ENCODE measurements around the gene RNF141.

RNF141 gene

GRCh38 chr11:10497371-10498021, 43.5 kb downstream of the RNF141 start:
- DNase-seq: no peak

DNA sequence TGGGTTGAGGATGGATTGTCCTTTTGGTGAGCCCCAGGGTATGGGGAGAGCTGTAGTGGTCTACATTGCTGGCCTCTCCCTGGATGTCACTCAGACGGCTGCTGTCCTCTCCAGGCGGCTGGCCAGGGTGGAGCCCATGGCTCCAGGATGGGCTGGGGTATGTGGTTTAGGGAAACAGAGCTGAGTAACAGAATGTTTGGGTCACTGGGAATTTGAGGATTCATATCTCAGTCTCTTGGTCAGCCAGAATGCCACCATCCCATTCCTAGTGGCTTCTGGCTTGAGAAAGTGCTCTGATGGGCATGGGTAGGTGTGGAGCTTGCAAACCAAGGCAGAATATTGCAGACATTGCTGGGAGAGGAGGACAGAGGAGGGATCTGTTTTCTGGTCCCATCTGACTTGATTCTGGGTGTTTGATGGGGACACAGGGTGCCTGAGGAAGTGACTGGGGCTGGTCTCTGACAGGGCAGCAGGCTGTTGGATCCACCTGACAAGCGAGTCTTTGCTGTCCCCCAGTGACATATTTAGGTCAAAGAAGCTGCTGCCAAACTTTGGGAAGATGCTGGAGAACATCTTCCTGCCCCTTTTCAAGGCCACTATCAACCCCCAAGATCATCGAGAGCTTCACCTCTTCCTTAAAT, 44.6 kb downstream of the RNF141 start:
- no peak for DNase-seq

DNA sequence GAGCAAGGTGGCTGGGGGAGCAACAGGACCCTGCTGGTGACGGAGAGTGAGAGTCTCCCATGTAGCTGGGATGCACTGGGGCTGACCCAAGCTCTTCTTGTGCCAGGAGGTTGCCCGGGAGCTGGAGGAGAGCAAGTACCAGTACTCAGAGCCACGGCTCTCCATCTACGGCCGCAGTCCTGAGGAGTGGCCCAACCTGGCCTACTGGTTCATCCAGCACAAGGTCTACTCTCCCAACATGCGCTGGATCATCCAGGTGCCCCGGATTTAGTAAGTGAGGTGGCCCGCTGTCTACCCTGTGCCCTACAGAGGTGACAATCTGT, 45.6 kb downstream of the RNF141 start:
- DNase-seq: no peak

DNA sequence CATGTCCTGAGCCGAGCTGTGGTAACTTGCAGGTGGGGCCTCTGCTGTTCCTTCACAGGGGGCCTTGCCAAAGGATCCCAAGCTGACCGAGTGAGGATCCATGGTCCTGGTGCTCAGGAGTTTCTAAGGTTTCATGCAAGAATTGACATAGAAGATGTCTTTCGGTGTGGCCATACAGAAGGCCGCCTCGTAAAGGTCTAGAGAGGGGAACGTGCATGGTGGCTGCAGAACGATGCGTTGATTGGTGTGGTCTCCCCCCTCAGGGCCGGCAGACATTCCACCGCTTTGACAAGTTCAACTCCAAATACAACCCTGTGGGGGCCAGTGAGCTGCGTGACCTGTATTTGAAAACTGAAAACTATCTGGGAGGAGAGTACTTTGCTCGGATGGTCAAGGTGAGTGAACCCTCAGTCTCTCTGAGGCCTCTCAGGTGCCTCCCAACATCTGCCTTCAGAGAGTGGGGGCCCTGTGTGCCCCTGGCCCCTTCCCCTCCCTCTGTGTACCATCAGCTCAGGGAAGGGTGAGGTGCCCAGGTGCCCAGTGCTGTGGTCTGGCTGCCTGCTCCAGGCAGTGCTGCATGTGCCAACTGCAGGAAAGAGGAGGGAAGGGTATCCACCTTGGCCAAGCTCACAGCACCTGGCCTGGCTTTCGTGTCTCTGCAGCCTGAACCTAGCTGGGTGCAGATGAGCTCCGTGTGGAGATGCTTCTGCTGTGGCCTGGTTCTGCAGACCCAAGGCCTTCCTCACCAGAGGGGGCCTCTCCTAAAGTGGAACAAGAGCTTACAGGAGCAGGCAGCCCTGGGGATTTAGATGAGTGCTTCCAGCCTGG, 46.1 kb downstream of the RNF141 start:
- DNase-seq: no peak

- DNase-seq: no peak
These were observed 47.8 kb downstream of the RNF141 start for GRCh38 chr11:10493041-10493663.

GRCh38 chr11:10492084-10492483, 48.9 kb downstream of the RNF141 start:
- no peak for DNase-seq

DNA sequence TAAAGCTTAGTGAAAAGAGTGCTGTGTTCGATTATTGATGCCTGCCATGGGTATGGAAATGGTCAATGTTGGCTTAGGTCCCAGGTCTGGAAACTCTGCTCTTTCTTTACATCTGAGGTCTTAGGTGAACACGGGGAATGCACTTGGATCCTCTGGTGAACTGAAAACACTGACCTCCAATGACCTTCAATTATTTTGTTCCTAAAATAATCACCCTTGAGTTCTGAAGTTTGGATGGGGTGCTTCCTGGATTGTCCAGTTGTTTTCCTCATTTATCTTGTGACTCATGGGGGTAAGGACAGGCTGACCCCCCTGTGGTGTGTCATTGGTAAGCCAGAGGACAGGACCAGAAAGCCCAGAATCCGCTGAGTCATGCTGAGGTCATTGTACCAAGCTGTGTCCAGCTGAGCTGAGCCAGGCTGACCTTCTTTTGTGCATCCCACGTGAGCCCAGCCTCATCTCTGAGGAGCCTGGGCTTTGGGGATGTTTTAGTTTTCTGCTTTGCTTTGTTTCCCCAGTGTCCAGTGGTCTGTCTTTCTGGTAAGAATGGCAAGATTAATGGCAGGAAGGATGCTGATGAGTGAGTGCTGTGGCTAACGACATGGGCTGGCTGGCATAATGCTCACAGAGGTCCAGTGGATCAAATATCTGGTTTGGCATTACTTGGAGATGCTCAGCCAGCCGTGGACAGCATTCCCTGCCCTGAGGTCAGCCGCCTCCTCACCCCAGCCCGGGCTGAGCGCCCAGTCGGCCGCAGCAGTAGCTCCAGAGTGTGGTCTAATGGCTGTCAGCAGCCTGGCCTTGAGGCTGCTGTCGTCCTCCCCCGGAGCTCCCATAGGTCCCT, 50.4 kb downstream of the RNF141 start:
- peak; percentile 78 for DNase-seq

GRCh38 chr11:10490032-10490397, 51.0 kb downstream of the RNF141 start:
- DNase-seq: no peak

- no peak for DNase-seq
These were observed 51.9 kb downstream of the RNF141 start for GRCh38 chr11:10488934-10489691.

GRCh38 chr11:10488121-10488933, 52.7 kb downstream of the RNF141 start:
- no peak for DNase-seq

DNA sequence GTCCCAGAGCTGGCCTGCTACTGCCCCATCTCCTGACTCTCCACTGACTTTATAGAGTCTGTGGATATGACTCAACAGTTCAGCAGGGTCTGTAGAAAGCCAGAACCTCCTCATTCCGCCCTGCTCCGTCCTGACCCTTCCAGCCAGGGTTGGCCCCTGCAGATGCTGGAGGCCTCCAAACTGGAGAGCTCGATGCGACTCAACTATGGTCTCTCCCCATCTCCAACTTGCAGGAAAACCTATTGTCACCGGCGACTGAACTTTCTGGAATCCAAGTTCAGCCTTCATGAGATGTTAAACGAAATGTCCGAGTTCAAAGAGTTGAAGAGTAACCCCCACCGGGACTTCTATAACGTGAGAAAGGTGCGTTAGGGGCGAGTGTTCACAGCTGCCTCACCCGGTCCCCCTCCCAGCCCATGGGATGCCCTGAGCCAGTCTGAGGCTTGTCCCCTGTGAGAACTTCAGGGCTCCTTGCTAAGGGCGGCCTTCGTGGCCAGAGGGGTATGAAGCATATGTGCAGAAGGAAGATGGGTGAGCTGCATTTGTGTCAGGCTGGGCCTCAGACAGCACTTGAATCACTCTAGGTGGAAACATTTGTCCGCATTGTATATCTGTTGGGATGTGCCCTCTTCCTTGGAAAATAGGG, 53.9 kb downstream of the RNF141 start:
- DNase-seq: no peak

- no peak for DNase-seq
These were observed 54.7 kb downstream of the RNF141 start for GRCh38 chr11:10486161-10486840.

- DNase-seq: no peak
These were observed 55.3 kb downstream of the RNF141 start for GRCh38 chr11:10485646-10486045.

DNA sequence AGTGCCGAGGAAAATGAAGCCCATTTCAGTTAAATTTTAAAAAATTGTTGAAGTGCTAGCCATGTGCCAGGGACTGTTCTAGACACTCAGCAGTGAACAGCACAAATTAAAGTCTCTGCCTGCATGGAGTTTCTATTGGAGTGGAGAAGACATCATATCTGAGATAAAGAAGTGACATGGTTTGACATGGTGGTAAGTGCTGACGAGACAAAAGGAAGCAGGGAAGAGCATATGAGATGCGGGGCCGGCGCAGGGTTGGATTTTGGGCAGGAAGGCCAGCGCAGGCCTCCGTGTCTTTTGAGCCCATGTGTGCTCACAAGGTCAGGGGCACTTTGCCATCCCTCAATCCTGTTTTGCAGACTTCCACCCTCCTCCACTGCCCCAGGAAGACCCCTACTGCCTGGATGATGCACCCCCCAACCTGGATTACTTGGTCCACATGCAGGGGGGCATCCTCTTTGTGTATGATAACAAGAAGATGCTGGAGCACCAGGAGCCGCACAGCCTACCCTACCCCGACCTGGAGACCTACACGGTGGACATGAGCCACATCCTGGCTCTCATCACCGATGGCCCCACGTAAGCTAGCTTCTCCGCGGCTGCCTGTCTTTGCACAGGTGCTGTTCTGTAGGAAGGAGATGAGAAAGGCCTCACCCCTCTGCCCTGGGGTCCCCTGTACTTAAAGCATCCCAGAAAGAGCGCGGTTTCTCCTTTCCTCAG, 56.4 kb downstream of the RNF141 start:
- DNase-seq: no peak

DNA sequence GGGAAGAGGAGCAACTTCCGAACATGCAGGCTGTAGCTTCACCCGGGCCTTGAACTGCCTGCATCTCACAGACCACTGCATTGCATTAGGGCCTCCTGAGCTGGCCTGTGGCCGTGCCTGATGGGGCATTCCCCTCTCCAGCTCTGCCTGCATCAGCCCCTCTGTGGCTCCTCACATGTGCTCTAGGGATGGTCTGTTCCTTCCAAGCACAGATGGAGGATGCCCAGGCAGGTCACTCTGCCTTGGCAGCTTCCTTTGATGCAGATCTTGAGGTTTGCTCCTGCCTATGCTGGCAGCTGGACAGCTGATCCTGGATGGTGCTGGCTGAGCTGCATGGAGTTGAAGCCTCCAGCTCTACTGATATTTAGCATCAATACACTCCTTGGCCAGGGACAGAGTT, 57.4 kb downstream of the RNF141 start:
- DNase-seq: no peak

- DNase-seq: no peak
These were observed 57.8 kb downstream of the RNF141 start for GRCh38 chr11:10483174-10483573.

DNA sequence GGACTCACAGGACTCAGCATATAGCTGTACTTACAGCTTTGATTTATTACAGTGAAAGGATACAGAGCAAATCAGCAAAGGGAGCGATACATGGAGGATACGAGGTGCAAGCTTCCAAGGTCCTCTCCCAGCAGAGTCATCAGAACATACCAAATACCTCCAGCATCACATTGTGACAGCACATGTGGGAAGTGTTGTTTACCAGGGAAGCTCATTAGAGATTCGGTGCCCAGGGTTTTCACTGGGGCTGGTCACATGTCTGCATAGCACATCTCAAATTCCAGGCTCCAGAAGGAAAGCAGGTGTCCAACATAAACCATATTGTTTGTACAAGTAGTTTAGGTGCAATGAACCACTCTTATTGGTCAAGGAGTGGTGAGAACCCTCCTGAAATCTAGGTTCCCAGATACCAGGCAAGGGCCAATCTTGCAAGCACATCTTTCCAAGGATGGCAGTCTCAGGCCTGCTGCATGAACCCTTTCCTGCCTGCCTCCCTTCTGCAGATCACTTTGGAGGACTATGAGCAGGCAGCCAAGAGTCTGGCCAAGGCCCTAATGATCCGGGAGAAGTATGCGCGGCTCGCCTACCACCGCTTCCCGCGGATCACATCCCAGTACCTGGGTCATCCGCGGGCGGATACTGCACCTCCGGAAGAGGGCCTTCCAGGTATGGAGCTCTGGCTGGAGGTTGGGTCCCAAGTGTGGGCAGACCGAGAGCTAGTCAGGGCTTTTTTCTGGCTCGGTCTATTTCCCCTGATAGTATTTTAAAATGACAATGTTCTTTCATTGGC, 59.2 kb downstream of the RNF141 start:
- no peak for DNase-seq

DNA sequence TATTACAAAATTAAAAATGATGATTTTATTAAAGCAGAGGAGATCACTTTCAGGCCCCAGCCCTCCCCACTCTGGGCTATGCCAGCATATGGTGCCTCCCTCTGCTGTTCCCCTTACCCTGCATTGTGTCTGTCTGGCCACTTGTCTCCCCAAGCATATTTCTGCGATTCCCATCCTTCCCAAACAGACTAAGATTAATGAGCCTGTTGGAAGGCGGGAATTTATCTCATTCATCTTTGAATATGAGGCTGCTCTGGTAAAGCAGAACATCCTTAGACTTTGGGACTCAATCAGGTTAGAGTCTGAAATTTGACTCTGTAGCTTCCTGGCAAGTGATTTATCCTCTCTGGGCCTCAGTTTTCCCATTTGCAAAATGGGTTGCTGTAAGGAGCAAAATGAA, 60.2 kb downstream of the RNF141 start:
- DNase-seq: no peak
